Prostate gland (tissue), 2 donors: ENCODE data around the gene CYFIP1. TPM values are rescaled to one million over a fixed set of nuclear protein-coding genes. Genes with fewer than 3 reads are reported as not detected.
A peak's percentile ranks its signal among the peaks of the same experiment; 100 is the strongest.

Experiments used
- DNase-seq: peaks from one replicate; pipeline ENCODE4 v3.0.0-alpha.2; 2019; ENCODE audit warnings: low spot score
- H3K27ac ChIP-seq, 2 donors: fragments of 200-600 bp; sonication (generic); 2 replicates each; pipeline ENCODE4 v1.5.1; 2017 to 2019
- H3K27me3 ChIP-seq: fragments of 200-600 bp; sonication (generic); replicated peaks from 2 replicates; pipeline ENCODE4 v1.5.1; 2019; ENCODE audit not compliant: insufficient read depth
- H3K36me3 ChIP-seq, 2 donors: fragments of 200-600 bp; sonication (generic); 1 replicate in 1 of 2; 2 replicates in 1 of 2; pipeline versions ENCODE4 v1.5.1 to v1.8.1; 2017 to 2019
- H3K4me1 ChIP-seq: fragments of 200-600 bp; sonication (generic); replicated peaks from 2 replicates; pipeline ENCODE4 v1.5.1; 2019
- H3K4me3 ChIP-seq, 2 donors: fragments of 200-600 bp; sonication (generic); 2 replicates each; pipeline ENCODE4 v1.5.1; 2017 to 2019
- H3K9me3 ChIP-seq: fragments of 200-600 bp; sonication (generic); 2 replicates; pipeline ENCODE4 v1.5.1; 2017
- POLR2A ChIP-seq: fragments of 450-650 bp; IDR thresholded peaks from one replicate; pipeline ENCODE4 v1.6.1; 2016; ENCODE audit warnings: antibody characterized with exemption, mild to moderate bottlenecking
- POLR2AphosphoS5 ChIP-seq: sonication (generic); formaldehyde crosslinking; IDR thresholded peaks from one replicate; pipeline ENCODE4 v1.6.1; 2017; ENCODE audit warnings: antibody characterized with exemption
- WGBS: methylation state at CpG from one replicate; pipeline ENCODE4 v1.1.5; 2018; 5-methylcytosine and 5-hydroxymethylcytosine counted together
- intact Hi-C: fragments of 100-400 bp; cut with DNase I; formaldehyde crosslinking; loops from one replicate; pipeline ENCODE4 v1.14.2; 2022
- total RNA-seq, 2 donors: library from RNA; depleted of rRNA; stranded (reverse); fragments of >200 nt; gene quantifications; one replicate each; pipeline ENCODE4 v1.1.0, GENCODE V29; 2016
- TF ChIP-seq, protein P1 (sequence below), 4 experiments: fragments of 200-600 bp in 2 of 4; fragments of 450-650 bp in 2 of 4; sonication (generic) in 2 of 4; IDR thresholded peaks; 1 replicate in 3 of 4; 2 replicates in 1 of 4; pipeline ENCODE4 v1.5.1; 2016 to 2019; ENCODE audit warnings: antibody characterized with exemption in 4 of 4, mild to moderate bottlenecking in 2 of 4, moderate library complexity in 2 of 4

CYFIP1 gene
- total RNA-seq, 2 donors from 2014 or later: 97.1 to 121 TPM

GRCh38 chr15:22887157-22887951, 92.8 kb downstream of the CYFIP1 start:
- Histone ChIP-seq H3K4me1 (no peaks in the 10 kb centered on the region), H3K36me3 (peaks cover 4 to 6% of the 10 kb centered on the region in 2 donors), H3K27me3 (no peaks in the 10 kb centered on the region), H3K9me3 (no peaks in the 10 kb centered on the region), H3K27ac (no peak overlapping the region), H3K4me3 (no peak overlapping the region)
- DNase-seq: no peak
- no peak for TF ChIP-seq POLR2A
- TF ChIP-seq POLR2AphosphoS5: no peak
- TF ChIP-seq, protein P1, sequence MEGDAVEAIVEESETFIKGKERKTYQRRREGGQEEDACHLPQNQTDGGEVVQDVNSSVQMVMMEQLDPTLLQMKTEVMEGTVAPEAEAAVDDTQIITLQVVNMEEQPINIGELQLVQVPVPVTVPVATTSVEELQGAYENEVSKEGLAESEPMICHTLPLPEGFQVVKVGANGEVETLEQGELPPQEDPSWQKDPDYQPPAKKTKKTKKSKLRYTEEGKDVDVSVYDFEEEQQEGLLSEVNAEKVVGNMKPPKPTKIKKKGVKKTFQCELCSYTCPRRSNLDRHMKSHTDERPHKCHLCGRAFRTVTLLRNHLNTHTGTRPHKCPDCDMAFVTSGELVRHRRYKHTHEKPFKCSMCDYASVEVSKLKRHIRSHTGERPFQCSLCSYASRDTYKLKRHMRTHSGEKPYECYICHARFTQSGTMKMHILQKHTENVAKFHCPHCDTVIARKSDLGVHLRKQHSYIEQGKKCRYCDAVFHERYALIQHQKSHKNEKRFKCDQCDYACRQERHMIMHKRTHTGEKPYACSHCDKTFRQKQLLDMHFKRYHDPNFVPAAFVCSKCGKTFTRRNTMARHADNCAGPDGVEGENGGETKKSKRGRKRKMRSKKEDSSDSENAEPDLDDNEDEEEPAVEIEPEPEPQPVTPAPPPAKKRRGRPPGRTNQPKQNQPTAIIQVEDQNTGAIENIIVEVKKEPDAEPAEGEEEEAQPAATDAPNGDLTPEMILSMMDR (IDR thresholded peaks at IDR 0.05): no peak
- intact Hi-C loops: no loop called here
- WGBS: 86% methylated on average over 14 of the region's 14 CpGs

GRCh38 chr15:22885120-22885519, 95.0 kb downstream of the CYFIP1 start:
- H3K27ac ChIP-seq: no peak overlapping the region
- intact Hi-C loops: no loop called here
- no peaks in the 10 kb centered on the region for H3K27me3 ChIP-seq
- H3K36me3 ChIP-seq: peaks cover 11 to 23% of the 10 kb centered on the region in 2 donors
- 96% methylated on average over 6 of the region's 6 CpGs for WGBS
- H3K9me3 ChIP-seq: no peaks in the 10 kb centered on the region
- no peaks in the 10 kb centered on the region for H3K4me1 ChIP-seq
- no peak overlapping the region for H3K4me3 ChIP-seq
- DNase-seq: no peak
- TF ChIP-seq POLR2AphosphoS5 (no peak), POLR2A (no peak)
- TF ChIP-seq, protein P1 (IDR thresholded peaks at IDR 0.05): no peak

- H3K27me3 ChIP-seq: no peaks in the 10 kb centered on the region
- WGBS: 61% methylated on average over 1 of the region's 1 CpG
- H3K4me3 ChIP-seq: no peak overlapping the region
- intact Hi-C loops: no loop called here
- H3K36me3 ChIP-seq: peaks cover 11 to 23% of the 10 kb centered on the region in 2 donors
- TF ChIP-seq, protein P1 (IDR thresholded peaks at IDR 0.05): peak in 1 of 4 experiments; percentile 12
- no peak for TF ChIP-seq POLR2A
- no peaks in the 10 kb centered on the region for H3K4me1 ChIP-seq
- no peaks in the 10 kb centered on the region for H3K9me3 ChIP-seq
- H3K27ac ChIP-seq: no peak overlapping the region
- DNase-seq: no peak
These were observed 95.8 kb downstream of the CYFIP1 start for GRCh38 chr15:22884344-22884743.

DNA sequence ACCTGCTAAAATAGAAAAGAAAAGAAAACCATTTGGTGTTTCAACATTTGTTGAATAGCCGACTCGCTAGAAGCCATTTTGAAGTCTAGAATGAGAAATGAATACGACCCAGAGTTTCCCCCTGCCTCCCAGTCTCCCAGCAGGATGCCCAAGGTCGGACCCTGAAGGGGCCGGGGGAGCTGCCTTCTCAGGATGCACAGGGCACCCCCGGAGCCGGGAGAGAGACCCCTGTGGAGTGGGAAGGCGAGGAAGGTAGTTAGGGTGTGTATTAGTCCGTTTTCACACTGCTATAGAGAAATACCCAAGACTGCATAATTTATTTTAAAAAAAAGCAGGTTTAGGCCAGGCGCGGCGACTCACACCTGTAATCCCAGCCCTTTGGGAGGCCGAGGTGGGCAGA, 97.0 kb downstream of the CYFIP1 start:
- TF ChIP-seq POLR2A: no peak
- TF ChIP-seq, protein P1 (IDR thresholded peaks at IDR 0.05): no peak
- no peak for TF ChIP-seq POLR2AphosphoS5
- intact Hi-C loops: no loop called here
- Histone ChIP-seq H3K4me1 (no peaks in the 10 kb centered on the region), H3K9me3 (no peaks in the 10 kb centered on the region), H3K27me3 (no peaks in the 10 kb centered on the region), H3K4me3 (no peak overlapping the region), H3K27ac (no peak overlapping the region), H3K36me3 (peaks cover 11 to 23% of the 10 kb centered on the region in 2 donors)
- 95% methylated on average over 13 of the region's 13 CpGs for WGBS
- DNase-seq: no peak
